K562 (cell line): Measurements from ENCODE around the gene CYTH4. TPM values are rescaled to one million over a fixed set of nuclear protein-coding genes. Genes with fewer than 3 reads are reported as not detected.

Experiments used
- ARID4B ChIP-seq: sonication (generic); formaldehyde crosslinking; IDR thresholded peaks from 2 replicates; pipeline ENCODE4 v1.8.0; 2022; ENCODE audit warnings: mild to moderate bottlenecking, missing genetic modification reagents
- CC2D1A ChIP-seq: fragments of 450-650 bp; IDR thresholded peaks from 2 replicates; pipeline ENCODE4 v1.6.1; 2017; ENCODE audit warnings: mild to moderate bottlenecking
- E2F6 ChIP-seq, 2 experiments: IDR thresholded peaks; 2 replicates each; pipeline ENCODE4 v1.6.1; 2011; ENCODE audit warnings: borderline replicate concordance in 1 of 2, control low read depth in 1 of 2, low read depth in 1 of 2, low read length in 1 of 2, mild to moderate bottlenecking in 1 of 2, mixed read lengths in 1 of 2, moderate library complexity in 1 of 2; ENCODE audit not compliant: insufficient read depth in 1 of 2, insufficient read length in 1 of 2, poor library complexity in 1 of 2, severe bottlenecking in 1 of 2; ENCODE audit errors: extremely low read depth in 1 of 2
- ELF1 ChIP-seq: fragments of 200-800 bp; sonication (Bioruptor generic); IDR thresholded peaks from 2 replicates; pipeline ENCODE4 v1.6.1; 2016; ENCODE audit warnings: missing genetic modification characterization, missing compliant biosample characterization
- ESRRA ChIP-seq: fragments of 450-650 bp; IDR thresholded peaks from 2 replicates; pipeline ENCODE4 v1.6.1; 2014; ENCODE audit warnings: low read depth, mild to moderate bottlenecking, moderate library complexity, borderline replicate concordance
- GABPA ChIP-seq: fragments of 200-800 bp; sonication (Bioruptor generic); conservative IDR thresholded peaks from 2 replicates; pipeline ENCODE4 v1.6.1; 2016; ENCODE audit warnings: low read depth, missing genetic modification characterization, missing compliant biosample characterization
- HINFP ChIP-seq: fragments of 450-650 bp; conservative IDR thresholded peaks from 2 replicates; pipeline ENCODE4 v1.6.1; 2016; ENCODE audit warnings: missing genetic modification characterization, low read depth, mild to moderate bottlenecking, control low read depth, missing compliant biosample characterization
- KDM1A ChIP-seq, 2 experiments: fragments of 450-650 bp; IDR thresholded peaks; 2 replicates each; pipeline ENCODE4 v1.6.1; 2016; ENCODE audit warnings: mild to moderate bottlenecking in 2 of 2
- KLF13 ChIP-seq: fragments of 450-650 bp; IDR thresholded peaks from 2 replicates; pipeline ENCODE4 v1.6.1; 2016; ENCODE audit warnings: missing genetic modification characterization, low read depth, mild to moderate bottlenecking, missing compliant biosample characterization, moderate library complexity, borderline replicate concordance
- MAX ChIP-seq: sonication (generic); formaldehyde crosslinking; IDR thresholded peaks from 2 replicates; pipeline ENCODE4 v1.9.0; 2022; ENCODE audit warnings: mild to moderate bottlenecking, missing genetic modification reagents
- MYC ChIP-seq, 2 experiments: fragments of 250-450 bp in 1 of 2; sonication (Bioruptor Pico) in 1 of 2; IDR thresholded peaks; 2 replicates each; pipeline versions ENCODE4 v1.5.1 to v1.6.1; 2012 to 2021; ENCODE audit warnings: low read depth in 2 of 2, borderline replicate concordance in 1 of 2, improper control_type of control experiment in 1 of 2, low read length in 1 of 2, mild to moderate bottlenecking in 1 of 2, moderate library complexity in 1 of 2
- POLR2A ChIP-seq: fragments of 450-650 bp; conservative IDR thresholded peaks from 2 replicates; pipeline ENCODE4 v1.6.1; 2016
- TBP ChIP-seq: optimal IDR thresholded peaks from 2 replicates; pipeline ENCODE3; 2011; ENCODE audit warnings: low read depth, low read length, improper control_type of control experiment
- TCF3 ChIP-seq: sonication (generic); formaldehyde crosslinking; IDR thresholded peaks from 2 replicates; pipeline ENCODE4 v1.4.0; 2020; ENCODE audit warnings: mild to moderate bottlenecking, missing genetic modification reagents
- ZBTB5 ChIP-seq: fragments of 450-650 bp; IDR thresholded peaks from 2 replicates; pipeline ENCODE4 v1.6.1; 2017; ENCODE audit warnings: antibody characterized with exemption
- ZNF311 ChIP-seq: fragments of 250-450 bp; sonication (Bioruptor Pico); IDR thresholded peaks from 2 replicates; pipeline ENCODE4 v1.4.0; 2020; ENCODE audit warnings: mild to moderate bottlenecking, moderate library complexity
- polyA plus RNA-seq, 8 experiments: library from polyadenylated mRNA; depleted of rRNA in 4 of 8; stranded (reverse) in 5 of 8; unstranded in 3 of 8; fragments of >200 nt; fragmentation: Nextera tagmentation in 2 of 8; fragmentation: Illumina TruSeq in 1 of 8; extraction: Ambion mirVana in 2 of 8; extraction: Trizol in 1 of 8; gene quantifications; 2 replicates each; pipeline versions ENCODE4 v1.2.1 to v1.2.3, GENCODE V29; 2011 to 2014; ENCODE audit warnings: inconsistent platforms in 1 of 8, missing spikeins in 1 of 8
- total RNA-seq, 7 experiments: library from RNA; depleted of rRNA in 6 of 7; stranded (reverse); fragments of >200 nt in 6 of 7; fragmentation: Illumina TruSeq in 2 of 7; extraction: Trizol in 2 of 7; gene quantifications; 2 replicates each; pipeline versions ENCODE4 v1.2.1 to v1.2.3, GENCODE V29; 2011 to 2021; ENCODE audit warnings: low replicate concordance in 1 of 7

Gene CYTH4
- total and polyA plus RNA-seq, 9 of the 15 experiments (the other 6 are each of a cell fraction or from before 2014, with no cell fraction given), result 0.03 to 2.0 (median 0.61) TPM; not detected in 1

GRCh38 chr22:37244114-37244921, 38.0 kb upstream of the CYTH4 start, which contains the start of gene RAC2 (continued):
- TF ChIP-seq ZNF311 (CRISPR knock-in tag) (no peak), ARID4B (CRISPR knock-in tag) (peak; percentile 55; the same call in 1 of the 2 replicates), TBP (peak; percentile 46), ELF1 (tag) (no peak), E2F6 (IDR thresholded peaks at IDR 0.05; ENCODE audit: borderline replicate concordance in 1 of 2, extremely low read depth in 1 of 2, insufficient read depth in 1 of 2, insufficient read length in 1 of 2, low read depth in 1 of 2, low read length in 1 of 2, poor library complexity in 1 of 2, severe bottlenecking in 1 of 2) (peak in 1 of 2 experiments; percentile 26), HINFP (tag) (peak; percentile 97), KDM1A (IDR thresholded peaks at IDR 0.05) (peak in 1 of 2 experiments; percentile 60; a peak in 2 of 4 replicates), ESRRA (peak; percentile 57), TCF3 (peak; percentile 33; the same call in 1 of the 2 replicates), MAX (peak; percentile 74), ZBTB5 (peak; percentile 96), CC2D1A (peak; percentile 93), POLR2A (peak; percentile 78), KLF13 (tag) (0 out of 2 replicates have a peak, but pooled peaks have one; percentile 15), GABPA (peak; percentile 81), MYC (IDR thresholded peaks at IDR 0.05; ENCODE audit: low read depth, low read length) (peak; percentile 46; the same call in 1 of the 2 replicates), MYC (CRISPR knock-in tag; IDR thresholded peaks at IDR 0.05; ENCODE audit: borderline replicate concordance, low read depth) (no peak)
